ENCODE measurements around the gene FAM25A.
"Not testable (repeated sequence)": the region's sequence is repeated elsewhere in the genome, so short reads cannot be mapped to it uniquely, and the experiment has no call there.

Gene FAM25A

GRCh38 chr10:87014986-87015716 is 4.9 kb upstream of the FAM25A start:
- not testable (repeated sequence) for DNase-seq

GRCh38 chr10:87018127-87018526 is 2.0 kb upstream of the FAM25A start:
- not testable (repeated sequence) for DNase-seq

GRCh38 chr10:87019066-87019465 is 1.0 kb upstream of the FAM25A start:
- DNase-seq = not testable (repeated sequence)

- not testable (repeated sequence) for DNase-seq
These were observed 590 bp upstream of the FAM25A start for GRCh38 chr10:87019504-87019903.

GRCh38 chr10:87025285-87025958 is 5.3 kb downstream of the FAM25A start:
- DNase-seq = not testable (repeated sequence)

GRCh38 chr10:87026747-87027508 is 6.8 kb downstream of the FAM25A start:
- not testable (repeated sequence) for DNase-seq

GRCh38 chr10:87030419-87030818 is 10.3 kb downstream of the FAM25A start:
- DNase-seq = not testable (repeated sequence)

GRCh38 chr10:87030912-87031635 is 11.0 kb downstream of the FAM25A start:
- no peak for DNase-seq

- DNase-seq = no peak
These were observed 16.5 kb downstream of the FAM25A start for GRCh38 chr10:87036623-87037022.

GRCh38 chr10:87038286-87038717 is 18.2 kb downstream of the FAM25A start:
- no peak for DNase-seq

GRCh38 chr10:87038786-87039185 is 18.7 kb downstream of the FAM25A start:
- no peak for DNase-seq

- not testable (repeated sequence) for DNase-seq
These were observed 23.5 kb downstream of the FAM25A start for GRCh38 chr10:87043579-87043978.

- no peak for DNase-seq
These were observed 25.4 kb downstream of the FAM25A start for GRCh38 chr10:87045434-87045938.

GRCh38 chr10:87053111-87053510 is 33.0 kb downstream of the FAM25A start:
- no peak for DNase-seq

- no peak for DNase-seq
These were observed 33.6 kb downstream of the FAM25A start for GRCh38 chr10:87053577-87054181.

- DNase-seq = no peak
These were observed 34.5 kb downstream of the FAM25A start for GRCh38 chr10:87054373-87055295.

- DNase-seq = no peak
These were observed 38.1 kb downstream of the FAM25A start for GRCh38 chr10:87058171-87058570.

- no peak for DNase-seq
These were observed 39.3 kb downstream of the FAM25A start for GRCh38 chr10:87059401-87059800.

GRCh38 chr10:87060280-87060928 is 40.3 kb downstream of the FAM25A start:
- no peak for DNase-seq

GRCh38 chr10:87064651-87065050 is 44.6 kb downstream of the FAM25A start:
- DNase-seq = no peak

GRCh38 chr10:87066178-87066577 is 46.1 kb downstream of the FAM25A start:
- no peak for DNase-seq
